GM23338 (cell line): ENCODE measurements around the gene CCDC183.

Experiments used
- CREB1 ChIP-seq: fragments of 250-450 bp; sonication (Bioruptor Pico); IDR thresholded peaks from 2 replicates; pipeline ENCODE4 v1.5.0; 2020; ENCODE audit warnings: low read depth, mild to moderate bottlenecking, moderate library complexity
- CTCF ChIP-seq, 2 experiments: fragments of 200-600 bp in 1 of 2; sonication (generic) in 1 of 2; conservative IDR thresholded peaks; 2 replicates each; pipeline versions ENCODE4 v1.5.1 to v1.6.1; 2016 to 2017; ENCODE audit warnings: antibody characterized with exemption in 2 of 2, low read depth in 2 of 2, mild to moderate bottlenecking in 2 of 2, moderate library complexity in 1 of 2
- EZH2 ChIP-seq: fragments of 200-600 bp; sonication (generic); IDR thresholded peaks from one replicate; pipeline ENCODE4 v1.8.0; 2017; ENCODE audit warnings: antibody characterized with exemption, mild to moderate bottlenecking, low read depth; ENCODE audit not compliant: unreplicated experiment
- POLR2AphosphoS5 ChIP-seq: IDR thresholded peaks from 2 replicates; pipeline ENCODE4 v1.6.1; 2016; ENCODE audit warnings: antibody characterized with exemption, low read depth
- REST ChIP-seq: IDR thresholded peaks from one replicate; pipeline ENCODE4 v1.6.1; 2018; ENCODE audit warnings: antibody characterized with exemption; ENCODE audit not compliant: unreplicated experiment

GRCh38 chr9:136787690-136788400 is 8.3 kb upstream of the CCDC183 start:
- TF ChIP-seq CTCF (conservative IDR thresholded peaks at IDR 0.05; ENCODE audit: low read depth in 2 of 2) (peak; percentile 84 to 97), EZH2 (no peak), REST (no peak), CREB1 (0 out of 2 replicates have a peak, but pooled peaks have one; percentile 28), POLR2AphosphoS5 (no peak)
